Endothelial cell of umbilical vein (primary cell): ENCODE measurements around the gene MOB3B.

Experiments
- EZH2 ChIP-seq: IDR thresholded peaks from 2 replicates; pipeline ENCODE4 v1.6.1; 2012; ENCODE audit warnings: borderline replicate concordance, low read depth, mild to moderate bottlenecking, moderate library complexity, low read length, inconsistent platforms; ENCODE audit not compliant: severe bottlenecking
- JUN ChIP-seq: IDR thresholded peaks from 2 replicates; pipeline ENCODE4 v1.6.1; 2011; ENCODE audit warnings: borderline replicate concordance, low read depth; ENCODE audit not compliant: insufficient read length, insufficient read depth
- MYC ChIP-seq: IDR thresholded peaks from one replicate; pipeline ENCODE4 v1.6.1; 2011; ENCODE audit warnings: mild to moderate bottlenecking, low read depth, low read length
- POLR2A ChIP-seq: IDR thresholded peaks from 2 replicates; pipeline ENCODE4 v1.6.1; 2012; ENCODE audit warnings: low read depth, mild to moderate bottlenecking, control low read depth, low read length
- POLR2AphosphoS5 ChIP-seq: IDR thresholded peaks from 2 replicates; pipeline ENCODE4 v1.6.1; 2012; ENCODE audit warnings: low read depth, mild to moderate bottlenecking, control low read depth, low read length, moderate library complexity; ENCODE audit not compliant: insufficient read depth
- TF ChIP-seq, protein P1 (sequence below), 2 donors: IDR thresholded peaks; 1 replicate in 1 of 2; 2 replicates in 1 of 2; pipeline ENCODE4 v1.5.1; 2011; ENCODE audit warnings: low read length in 2 of 2, mild to moderate bottlenecking in 2 of 2, moderate library complexity in 2 of 2, control low read depth in 1 of 2, inconsistent platforms in 1 of 2, low read depth in 1 of 2; ENCODE audit not compliant: insufficient read depth in 1 of 2; ENCODE audit errors: extremely low read depth in 1 of 2
- TF ChIP-seq, protein P2 (sequence below): IDR thresholded peaks from 2 replicates; pipeline ENCODE4 v1.6.1; 2011; ENCODE audit not compliant: insufficient read depth, insufficient read length

GRCh38 chr9:27441741-27442070 is 87.9 kb downstream of the MOB3B start:
- TF ChIP-seq, protein P1, sequence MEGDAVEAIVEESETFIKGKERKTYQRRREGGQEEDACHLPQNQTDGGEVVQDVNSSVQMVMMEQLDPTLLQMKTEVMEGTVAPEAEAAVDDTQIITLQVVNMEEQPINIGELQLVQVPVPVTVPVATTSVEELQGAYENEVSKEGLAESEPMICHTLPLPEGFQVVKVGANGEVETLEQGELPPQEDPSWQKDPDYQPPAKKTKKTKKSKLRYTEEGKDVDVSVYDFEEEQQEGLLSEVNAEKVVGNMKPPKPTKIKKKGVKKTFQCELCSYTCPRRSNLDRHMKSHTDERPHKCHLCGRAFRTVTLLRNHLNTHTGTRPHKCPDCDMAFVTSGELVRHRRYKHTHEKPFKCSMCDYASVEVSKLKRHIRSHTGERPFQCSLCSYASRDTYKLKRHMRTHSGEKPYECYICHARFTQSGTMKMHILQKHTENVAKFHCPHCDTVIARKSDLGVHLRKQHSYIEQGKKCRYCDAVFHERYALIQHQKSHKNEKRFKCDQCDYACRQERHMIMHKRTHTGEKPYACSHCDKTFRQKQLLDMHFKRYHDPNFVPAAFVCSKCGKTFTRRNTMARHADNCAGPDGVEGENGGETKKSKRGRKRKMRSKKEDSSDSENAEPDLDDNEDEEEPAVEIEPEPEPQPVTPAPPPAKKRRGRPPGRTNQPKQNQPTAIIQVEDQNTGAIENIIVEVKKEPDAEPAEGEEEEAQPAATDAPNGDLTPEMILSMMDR (IDR thresholded peaks at IDR 0.05; ENCODE audit: extremely low read depth in 1 of 2, insufficient read depth in 1 of 2, low read depth in 1 of 2, low read length in 2 of 2) = no peak
- no peak for TF ChIP-seq POLR2AphosphoS5
- TF ChIP-seq POLR2A = no peak
- no peak for TF ChIP-seq EZH2
- TF ChIP-seq, protein P2, sequence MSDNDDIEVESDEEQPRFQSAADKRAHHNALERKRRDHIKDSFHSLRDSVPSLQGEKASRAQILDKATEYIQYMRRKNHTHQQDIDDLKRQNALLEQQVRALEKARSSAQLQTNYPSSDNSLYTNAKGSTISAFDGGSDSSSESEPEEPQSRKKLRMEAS = no peak
- TF ChIP-seq JUN = no peak
- TF ChIP-seq MYC = no peak
